Measurements from ENCODE around the gene TTC34. TPM values are rescaled to one million over a fixed set of nuclear protein-coding genes. Genes with fewer than 3 reads are reported as not detected.
"Not testable (repeated sequence)": the region's sequence is repeated elsewhere in the genome, so short reads cannot be mapped to it uniquely, and the experiment has no call there.

The TTC34 gene
- total RNA-seq, 1 experiment from 2014 or later = 1.7 TPM

- Histone ChIP-seq H3K4me2 (no peak overlapping the region), H2AFZ (no peak overlapping the region), H3K4me3 (no peak overlapping the region), H4K20me1 (ENCODE audit: insufficient read depth) (no peaks in the 10 kb centered on the region), H3K9me2 (ENCODE audit: insufficient read depth) (no peaks in the 10 kb centered on the region), H3K27me3 (ENCODE audit: insufficient read depth, low read depth) (peaks cover 82% of the 10 kb centered on the region), H3K9me3 (ENCODE audit: insufficient read depth, low read depth) (no peaks in the 10 kb centered on the region), H3F3A (ENCODE audit: insufficient read depth, low read depth) (no peaks in the 10 kb centered on the region), H3K4me1 (replicated peaks; ENCODE audit: insufficient read depth) (no peaks in the 10 kb centered on the region), H3K79me2 (ENCODE audit: low read depth) (no peaks in the 10 kb centered on the region), H3K36me3 (ENCODE audit: low read depth) (no peaks in the 10 kb centered on the region), H3K27ac (no peak overlapping the region)
- no TSS peak for BruUV-seq (replicated peaks)
- ChIA-PET CTCF (no interaction called here), POLR2A (ENCODE audit: unreplicated experiment) (no interaction called here)
- intact Hi-C loops (cut with micrococcal nuclease; ENCODE audit: unreplicated experiment) = no loop called here
- no peak for TF ChIP-seq EZH2 (IDR thresholded peaks at IDR 0.05; ENCODE audit: low read depth)
- TF ChIP-seq, protein P1, sequence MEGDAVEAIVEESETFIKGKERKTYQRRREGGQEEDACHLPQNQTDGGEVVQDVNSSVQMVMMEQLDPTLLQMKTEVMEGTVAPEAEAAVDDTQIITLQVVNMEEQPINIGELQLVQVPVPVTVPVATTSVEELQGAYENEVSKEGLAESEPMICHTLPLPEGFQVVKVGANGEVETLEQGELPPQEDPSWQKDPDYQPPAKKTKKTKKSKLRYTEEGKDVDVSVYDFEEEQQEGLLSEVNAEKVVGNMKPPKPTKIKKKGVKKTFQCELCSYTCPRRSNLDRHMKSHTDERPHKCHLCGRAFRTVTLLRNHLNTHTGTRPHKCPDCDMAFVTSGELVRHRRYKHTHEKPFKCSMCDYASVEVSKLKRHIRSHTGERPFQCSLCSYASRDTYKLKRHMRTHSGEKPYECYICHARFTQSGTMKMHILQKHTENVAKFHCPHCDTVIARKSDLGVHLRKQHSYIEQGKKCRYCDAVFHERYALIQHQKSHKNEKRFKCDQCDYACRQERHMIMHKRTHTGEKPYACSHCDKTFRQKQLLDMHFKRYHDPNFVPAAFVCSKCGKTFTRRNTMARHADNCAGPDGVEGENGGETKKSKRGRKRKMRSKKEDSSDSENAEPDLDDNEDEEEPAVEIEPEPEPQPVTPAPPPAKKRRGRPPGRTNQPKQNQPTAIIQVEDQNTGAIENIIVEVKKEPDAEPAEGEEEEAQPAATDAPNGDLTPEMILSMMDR (conservative IDR thresholded peaks at IDR 0.05) = no peak
- no peak for DNase-seq
Measured at GRCh38 chr1:2781627-2782026, 19.9 kb downstream of the TTC34 start.

GRCh38 chr1:2778220-2778592 lies 23.3 kb downstream of the TTC34 start:
- Histone ChIP-seq H3K9me2 (ENCODE audit: insufficient read depth) (no peaks in the 10 kb centered on the region), H3K79me2 (ENCODE audit: low read depth) (no peaks in the 10 kb centered on the region), H3K4me1 (replicated peaks; ENCODE audit: insufficient read depth) (no peaks in the 10 kb centered on the region), H2AFZ (no peak overlapping the region), H3K9me3 (ENCODE audit: insufficient read depth, low read depth) (no peaks in the 10 kb centered on the region), H3K27ac (no peak overlapping the region), H3K36me3 (ENCODE audit: low read depth) (no peaks in the 10 kb centered on the region), H3K4me3 (no peak overlapping the region), H3F3A (ENCODE audit: insufficient read depth, low read depth) (no peaks in the 10 kb centered on the region), H3K27me3 (ENCODE audit: insufficient read depth, low read depth) (peaks cover 53% of the 10 kb centered on the region), H4K20me1 (ENCODE audit: insufficient read depth) (no peaks in the 10 kb centered on the region), H3K4me2 (no peak overlapping the region)
- ChIA-PET CTCF (no interaction called here), POLR2A (ENCODE audit: unreplicated experiment) (no interaction called here)
- intact Hi-C loops (cut with micrococcal nuclease; ENCODE audit: unreplicated experiment) = no loop called here
- BruUV-seq (replicated peaks) = no TSS peak
- no peak for TF ChIP-seq EZH2 (IDR thresholded peaks at IDR 0.05; ENCODE audit: low read depth)
- TF ChIP-seq, protein P1 (conservative IDR thresholded peaks at IDR 0.05) = no peak
- DNase-seq = no peak

DNA sequence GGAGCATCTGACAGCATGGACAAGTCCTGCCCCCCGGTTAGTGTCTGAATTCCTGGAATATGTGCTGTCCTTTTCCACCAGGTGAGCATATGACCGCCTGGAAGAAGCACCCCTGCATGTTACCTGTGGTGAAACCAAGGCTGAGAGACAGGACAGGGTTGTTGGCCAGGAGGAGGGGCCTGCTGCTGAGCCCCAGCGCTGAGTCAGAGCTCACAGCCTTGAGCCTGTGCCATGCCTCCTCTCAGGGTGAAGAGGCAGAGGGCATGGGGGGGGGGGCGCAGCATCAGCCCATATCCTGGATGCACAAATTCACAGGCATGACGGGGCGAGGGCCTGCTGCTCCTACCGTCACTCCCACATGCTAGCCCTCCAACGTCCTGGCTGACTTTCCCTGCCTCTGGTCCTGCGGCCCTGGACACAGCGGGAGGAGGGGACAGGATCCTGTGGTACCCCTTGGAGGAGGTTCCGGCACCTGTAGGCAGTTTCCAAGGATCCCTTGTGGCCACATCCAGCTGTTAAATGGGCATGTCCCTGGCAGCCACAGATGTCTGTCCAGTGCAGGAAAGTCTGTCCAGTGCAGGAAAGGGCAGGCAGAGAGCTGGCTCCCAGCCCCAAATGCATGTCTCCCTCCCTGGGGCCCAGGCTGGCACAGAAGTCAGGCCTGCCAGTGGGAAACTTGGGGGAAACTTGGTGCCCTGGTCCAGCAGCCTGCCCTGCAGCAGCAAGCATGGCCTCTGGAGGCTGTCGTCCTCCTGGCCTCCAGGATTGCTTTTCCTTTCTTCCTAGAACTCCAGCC lies 23.9 kb downstream of the TTC34 start:
- no peak for DNase-seq
- Histone ChIP-seq H3K4me3 (no peak overlapping the region), H2AFZ (no peak overlapping the region), H3K27ac (no peak overlapping the region), H3F3A (ENCODE audit: insufficient read depth, low read depth) (no peaks in the 10 kb centered on the region), H3K4me2 (no peak overlapping the region), H3K36me3 (ENCODE audit: low read depth) (no peaks in the 10 kb centered on the region), H3K79me2 (ENCODE audit: low read depth) (no peaks in the 10 kb centered on the region), H3K9me3 (ENCODE audit: insufficient read depth, low read depth) (no peaks in the 10 kb centered on the region), H3K9me2 (ENCODE audit: insufficient read depth) (no peaks in the 10 kb centered on the region), H3K4me1 (replicated peaks; ENCODE audit: insufficient read depth) (no peaks in the 10 kb centered on the region), H4K20me1 (ENCODE audit: insufficient read depth) (no peaks in the 10 kb centered on the region), H3K27me3 (ENCODE audit: insufficient read depth, low read depth) (peaks cover 48% of the 10 kb centered on the region)
- CTCF ChIA-PET = no interaction called here
- TF ChIP-seq EZH2 (IDR thresholded peaks at IDR 0.05; ENCODE audit: low read depth) = no peak
- TF ChIP-seq, protein P1 (conservative IDR thresholded peaks at IDR 0.05) = no peak
- POLR2A ChIA-PET (ENCODE audit: unreplicated experiment) = no interaction called here
- BruUV-seq (replicated peaks) = no TSS peak
- intact Hi-C loops (cut with micrococcal nuclease; ENCODE audit: unreplicated experiment) = no loop called here

DNA sequence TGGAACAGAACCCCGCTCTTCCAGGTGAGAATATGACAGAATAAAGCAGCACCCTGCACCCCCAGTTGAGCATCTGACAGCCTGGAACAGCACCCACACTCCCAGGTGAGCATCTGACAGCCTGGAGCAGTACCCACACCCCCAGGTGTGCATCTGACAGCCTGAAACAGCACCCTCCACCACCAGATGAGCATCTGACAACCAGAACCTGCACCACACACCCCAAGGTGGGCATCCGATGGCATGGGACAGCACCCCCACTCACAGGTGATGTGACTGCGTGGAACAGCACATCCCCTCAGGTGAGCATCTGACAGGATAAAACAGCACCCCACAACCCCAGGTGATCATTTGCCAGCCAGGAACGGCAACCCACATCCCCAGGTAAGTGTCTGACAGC lies 26.2 kb downstream of the TTC34 start:
- CTCF ChIA-PET; intact Hi-C loops (cut with micrococcal nuclease; ENCODE audit: unreplicated experiment); H3K9me2 ChIP-seq (ENCODE audit: insufficient read depth); BruUV-seq (replicated peaks); H3K27ac ChIP-seq; H3F3A ChIP-seq (ENCODE audit: insufficient read depth, low read depth); POLR2A ChIA-PET (ENCODE audit: unreplicated experiment); H3K36me3 ChIP-seq (ENCODE audit: low read depth); H3K4me3 ChIP-seq; H3K4me2 ChIP-seq; H3K4me1 ChIP-seq (replicated peaks; ENCODE audit: insufficient read depth); H3K9me3 ChIP-seq (ENCODE audit: insufficient read depth, low read depth); H2AFZ ChIP-seq; DNase-seq; H4K20me1 ChIP-seq (ENCODE audit: insufficient read depth); H3K79me2 ChIP-seq (ENCODE audit: low read depth): not testable (repeated sequence)
- peaks cover 26% of the 10 kb centered on the region for H3K27me3 ChIP-seq (ENCODE audit: insufficient read depth, low read depth)

- H3K4me1 ChIP-seq (replicated peaks; ENCODE audit: insufficient read depth); intact Hi-C loops (cut with micrococcal nuclease; ENCODE audit: unreplicated experiment); H3K27ac ChIP-seq; BruUV-seq (replicated peaks); H3K36me3 ChIP-seq (ENCODE audit: low read depth); POLR2A ChIA-PET (ENCODE audit: unreplicated experiment); H4K20me1 ChIP-seq (ENCODE audit: insufficient read depth); H3K79me2 ChIP-seq (ENCODE audit: low read depth); CTCF ChIA-PET; H3K9me3 ChIP-seq (ENCODE audit: insufficient read depth, low read depth); H2AFZ ChIP-seq; H3K27me3 ChIP-seq (ENCODE audit: insufficient read depth, low read depth); H3F3A ChIP-seq (ENCODE audit: insufficient read depth, low read depth); H3K4me2 ChIP-seq; H3K9me2 ChIP-seq (ENCODE audit: insufficient read depth); H3K4me3 ChIP-seq; DNase-seq: not testable (repeated sequence)
Measured at GRCh38 chr1:2768052-2768451, 33.4 kb downstream of the TTC34 start.

Measured in PC-9 (cell line).